Ovary (tissue), 3 donors: Measurements from ENCODE around the gene BCL11B.

Experiments
- CTCF ChIP-seq, 3 donors: fragments of 450-650 bp in 2 of 3; fragments of 200-600 bp in 1 of 3; IDR thresholded peaks; one replicate each; pipeline versions ENCODE4 v1.5.1 to v1.8.0; 2016 to 2022; ENCODE audit warnings: antibody characterized with exemption in 3 of 3, mild to moderate bottlenecking in 1 of 3
- EP300 ChIP-seq: sonication (generic); formaldehyde crosslinking; IDR thresholded peaks from one replicate; pipeline ENCODE4 v1.6.1; 2017; ENCODE audit warnings: antibody characterized with exemption
- POLR2A ChIP-seq: fragments of 450-650 bp; IDR thresholded peaks from one replicate; pipeline ENCODE4 v1.6.1; 2017; ENCODE audit warnings: antibody characterized with exemption, mild to moderate bottlenecking, moderate library complexity
- donor health status: DM: no; HTN: no; CAD: no.

GRCh38 chr14:99320621-99321235, 48.7 kb upstream of the BCL11B start:
- no peak for TF ChIP-seq CTCF (IDR thresholded peaks at IDR 0.05)
- TF ChIP-seq POLR2A = no peak
- TF ChIP-seq EP300 = no peak
